Measurements from ENCODE around the gene EXOC2.

- TF ChIP-seq CTCF (IDR thresholded peaks at IDR 0.05; ENCODE audit: low read depth, low read length) = no peak
- TF ChIP-seq POLR2A (IDR thresholded peaks at IDR 0.05; ENCODE audit: extremely low read depth, insufficient read length) = no peak
- TF ChIP-seq MYC (IDR thresholded peaks at IDR 0.05; ENCODE audit: low read depth, low read length) = no peak
- no peak for TF ChIP-seq MAX (IDR thresholded peaks at IDR 0.05; ENCODE audit: low read depth, low read length)
Observed at GRCh38 chr6:456358-456867, 236.5 kb downstream of the EXOC2 start.
